RCC 7860 (cell line): ENCODE data around the gene RMC1.
A peak's percentile ranks its signal among the peaks of the same experiment; 100 is the strongest.
"Not testable (repeated sequence)": the region's sequence is repeated elsewhere in the genome, so short reads cannot be mapped to it uniquely, and the experiment has no call there.

Source experiments
- DNase-seq: peaks from one replicate; pipeline ENCODE4 v3.0.0-alpha.2; 2015; ENCODE audit warnings: low spot score
- FAIRE-seq: peaks from 2 replicates; lab custom pipeline; 2012; peaks lifted over from hg19 to GRCh38; lab: Jason Lieb, UNC

RMC1 gene

GRCh38 chr18:23495723-23496440 is 7.4 kb upstream of the RMC1 start:
- DNase-seq (no peak), FAIRE-seq (no peak)

- FAIRE-seq, result no peak
- no peak for DNase-seq
Measured at GRCh38 chr18:23498117-23498516, 5.2 kb upstream of the RMC1 start.

- no peak for FAIRE-seq
Measured at GRCh38 chr18:23498877-23499276, 4.4 kb upstream of the RMC1 start.

GRCh38 chr18:23499291-23499781 is 4.0 kb upstream of the RMC1 start:
- FAIRE-seq, result no peak

More at GRCh38 chr18:23498877-23499276, 4.4 kb upstream of the RMC1 start:
- DNase-seq, result peak; percentile 58

GRCh38 chr18:23501626-23502025 is 1.7 kb upstream of the RMC1 start:
- no peak for DNase-seq
- no peak for FAIRE-seq

More at GRCh38 chr18:23499291-23499781, 4.0 kb upstream of the RMC1 start:
- DNase-seq, result no peak

GRCh38 chr18:23502516-23503037 is 734 bp upstream of the RMC1 start:
- no peak for DNase-seq
- no peak for FAIRE-seq

GRCh38 chr18:23503963-23504344 is 643 bp downstream of the RMC1 start:
- DNase-seq (no peak), FAIRE-seq (no peak)

GRCh38 chr18:23504720-23505119 is 1.4 kb downstream of the RMC1 start:
- DNase-seq, result peak; percentile 28

GRCh38 chr18:23506393-23506792 is 3.1 kb downstream of the RMC1 start:
- no peak for DNase-seq
- FAIRE-seq, result no peak

More at GRCh38 chr18:23504720-23505119, 1.4 kb downstream of the RMC1 start:
- FAIRE-seq, result no peak

GRCh38 chr18:23510923-23511322 is 7.6 kb downstream of the RMC1 start:
- not testable (repeated sequence) for FAIRE-seq, DNase-seq

- FAIRE-seq, DNase-seq: not testable (repeated sequence)
Measured at GRCh38 chr18:23512216-23512615, 8.9 kb downstream of the RMC1 start.

- FAIRE-seq (no peak), DNase-seq (no peak)
Measured at GRCh38 chr18:23512641-23513040, 9.3 kb downstream of the RMC1 start.

- DNase-seq (peak; percentile 65), FAIRE-seq (no peak)
Measured at GRCh38 chr18:23515911-23516546, 12.7 kb downstream of the RMC1 start.

- DNase-seq, result peak; percentile 12
- FAIRE-seq, result no peak
Measured at GRCh38 chr18:23519734-23520133, 16.4 kb downstream of the RMC1 start.

- no peak for FAIRE-seq
- DNase-seq, result peak; percentile 36
Measured at GRCh38 chr18:23521271-23521670, 18.0 kb downstream of the RMC1 start.

- FAIRE-seq, result no peak
- DNase-seq, result no peak
Measured at GRCh38 chr18:23521907-23522306, 18.6 kb downstream of the RMC1 start.

- peak; percentile 82 for FAIRE-seq
- DNase-seq, result peak; percentile 71
Measured at GRCh38 chr18:23523429-23524212, 20.3 kb downstream of the RMC1 start.

GRCh38 chr18:23524213-23524707 is 20.9 kb downstream of the RMC1 start:
- FAIRE-seq (no peak), DNase-seq (no peak)

- DNase-seq (no peak), FAIRE-seq (no peak)
Measured at GRCh38 chr18:23526501-23527063, 23.3 kb downstream of the RMC1 start.
